H1 (cell line): Measurements from ENCODE around the gene SCN3B. TPM values are rescaled to one million over a fixed set of nuclear protein-coding genes. Genes with fewer than 3 reads are reported as not detected.

ENCODE experiments used
- CTCF ChIA-PET: fragments of 300-600 bp; sonication (Branson Sonifier 250); formaldehyde crosslinking; loops from one replicate; lab custom pipeline; 2021; ENCODE audit not compliant: partially characterized antibody; lab: Charles Lee
- POLR2A ChIA-PET: fragments of 300-600 bp; sonication (Branson Sonifier 250); formaldehyde crosslinking; loops from one replicate; lab custom pipeline; 2021; ENCODE audit warnings: inconsistent platforms; ENCODE audit not compliant: partially characterized antibody; lab: Charles Lee
- DNase-seq, 2 experiments: peaks; one replicate each; pipeline versions ENCODE4 v3.0.0 to v3.0.0-alpha.2; 2010 to 2022; ENCODE audit warnings: low spot score in 2 of 2, low read depth in 1 of 2, mixed read lengths in 1 of 2
- FAIRE-seq: peaks from 2 replicates; lab custom pipeline; 2011; peaks lifted over from hg19 to GRCh38; lab: Jason Lieb, UNC
- H2AFZ ChIP-seq: 2 replicates; pipeline ENCODE4 v1.8.1; 2012; ENCODE audit warnings: low read length, inconsistent platforms
- H2AK5ac ChIP-seq: 2 replicates; pipeline ENCODE4 v1.6.1; 2013; ENCODE audit warnings: low read depth, low read length
- H2BK120ac ChIP-seq: replicated peaks from 2 replicates; pipeline ENCODE3; 2013; ENCODE audit warnings: low read depth, low read length, inconsistent platforms
- H2BK12ac ChIP-seq: 2 replicates; pipeline ENCODE4 v1.6.1; 2013; ENCODE audit warnings: low read depth, low read length
- H2BK15ac ChIP-seq: 2 replicates; pipeline ENCODE4 v1.6.1; 2013; ENCODE audit warnings: low read length
- H2BK20ac ChIP-seq: 2 replicates; pipeline ENCODE4 v1.6.1; 2013; ENCODE audit warnings: low read length
- H2BK5ac ChIP-seq: 2 replicates; pipeline ENCODE4 v1.6.1; 2013; ENCODE audit warnings: low read depth, low read length
- H3K14ac ChIP-seq: 2 replicates; pipeline ENCODE4 v1.6.1; 2013; ENCODE audit warnings: inconsistent platforms; ENCODE audit not compliant: insufficient read length
- H3K18ac ChIP-seq: 2 replicates; pipeline ENCODE4 v1.6.1; 2013; ENCODE audit warnings: low read length; ENCODE audit errors: extremely low read depth
- H3K23ac ChIP-seq: 2 replicates; pipeline ENCODE4 v1.6.1; 2013; ENCODE audit warnings: inconsistent platforms; ENCODE audit not compliant: insufficient read length
- H3K23me2 ChIP-seq: 2 replicates; pipeline ENCODE4 v1.6.1; 2013; ENCODE audit warnings: low read depth, low read length
- H3K27ac ChIP-seq: 2 replicates; pipeline ENCODE4 v1.6.1; 2011; ENCODE audit warnings: low read depth, low read length, inconsistent platforms
- H3K27me3 ChIP-seq, 4 experiments: replicated peaks in 1 of 4; 1 replicate in 1 of 4; 2 replicates in 3 of 4; pipeline versions ENCODE4 v1.6.1 to v1.8.1; 2011 to 2013; ENCODE audit warnings: low read length in 3 of 4, mild to moderate bottlenecking in 3 of 4, inconsistent platforms in 2 of 4, mixed read lengths in 2 of 4, moderate library complexity in 1 of 4; ENCODE audit not compliant: control insufficient read depth in 3 of 4, insufficient read depth in 3 of 4; ENCODE audit errors: extremely low read depth in 1 of 4
- H3K36me3 ChIP-seq, 4 experiments: 2 replicates each; pipeline versions ENCODE4 v1.6.1 to v1.8.1; 2011 to 2013; ENCODE audit warnings: mild to moderate bottlenecking in 4 of 4, low read length in 3 of 4, moderate library complexity in 2 of 4, control low read depth in 1 of 4, inconsistent platforms in 1 of 4; ENCODE audit not compliant: insufficient read depth in 4 of 4, control insufficient read depth in 2 of 4
- H3K4ac ChIP-seq: replicated peaks from 2 replicates; pipeline ENCODE3; 2013; ENCODE audit warnings: low read length, low read depth, mixed read lengths, inconsistent platforms; ENCODE audit not compliant: insufficient read length
- H3K4me1 ChIP-seq, 4 experiments: replicated peaks in 1 of 4; 1 replicate in 1 of 4; 2 replicates in 3 of 4; pipeline versions ENCODE4 v1.6.1 to v1.8.1; 2011 to 2013; ENCODE audit warnings: low read length in 3 of 4, inconsistent platforms in 2 of 4, mixed read lengths in 1 of 4; ENCODE audit not compliant: insufficient read depth in 4 of 4, control insufficient read depth in 3 of 4
- H3K4me2 ChIP-seq, 2 experiments: 2 replicates each; pipeline versions ENCODE4 v1.6.1 to v1.8.1; 2011 to 2013; ENCODE audit warnings: low read depth in 2 of 2, low read length in 2 of 2, control low read depth in 1 of 2, inconsistent platforms in 1 of 2, mild to moderate bottlenecking in 1 of 2; ENCODE audit not compliant: insufficient read depth in 1 of 2
- H3K4me3 ChIP-seq, 4 experiments: fragments of 200-600, 300-600 bp in 1 of 4; sonication (generic), shearing (Covaris generic), sonication (Bioruptor Twin) in 1 of 4; 2 replicates each; pipeline versions ENCODE4 v1.5.1 to v1.8.1; 2011 to 2016; ENCODE audit warnings: low read length in 4 of 4, low read depth in 3 of 4, control low read depth in 2 of 4, inconsistent platforms in 2 of 4, mild to moderate bottlenecking in 2 of 4, mixed read lengths in 1 of 4, moderate library complexity in 1 of 4; ENCODE audit not compliant: insufficient read depth in 2 of 4; ENCODE audit errors: extremely low read depth in 1 of 4
- H3K56ac ChIP-seq: replicated peaks from 2 replicates; pipeline ENCODE3; 2013; ENCODE audit warnings: low read depth, mild to moderate bottlenecking, mixed read lengths, low read length, inconsistent platforms; ENCODE audit not compliant: insufficient read length
- H3K79me1 ChIP-seq: 2 replicates; pipeline ENCODE4 v1.6.1; 2013; ENCODE audit warnings: low read depth, low read length, control low read depth
- H3K79me2 ChIP-seq, 2 experiments: 2 replicates each; pipeline versions ENCODE4 v1.6.1 to v1.8.1; 2012 to 2013; ENCODE audit warnings: low read length in 2 of 2, mild to moderate bottlenecking in 2 of 2, inconsistent platforms in 1 of 2; ENCODE audit not compliant: insufficient read depth in 2 of 2, control insufficient read depth in 1 of 2
- H3K9ac ChIP-seq, 4 experiments: replicated peaks in 1 of 4; 1 replicate in 1 of 4; 2 replicates in 3 of 4; pipeline versions ENCODE4 v1.6.1 to v1.8.1; 2011 to 2013; ENCODE audit warnings: low read depth in 3 of 4, low read length in 3 of 4, control low read depth in 2 of 4, mild to moderate bottlenecking in 2 of 4, moderate library complexity in 2 of 4, inconsistent platforms in 1 of 4; ENCODE audit errors: extremely low read depth in 1 of 4
- H3K9me3 ChIP-seq, 2 experiments: 2 replicates each; pipeline versions ENCODE4 v1.6.1 to v1.8.1; 2012 to 2013; ENCODE audit warnings: mild to moderate bottlenecking in 2 of 2, moderate library complexity in 2 of 2, control low read depth in 1 of 2, inconsistent platforms in 1 of 2, low read depth in 1 of 2, low read length in 1 of 2, mixed read lengths in 1 of 2; ENCODE audit not compliant: insufficient read depth in 2 of 2
- H4K20me1 ChIP-seq, 2 experiments: replicated peaks in 1 of 2; 2 replicates each; pipeline versions ENCODE3 to v1.8.1; 2011 to 2013; ENCODE audit warnings: inconsistent platforms in 2 of 2, low read length in 2 of 2, mild to moderate bottlenecking in 1 of 2; ENCODE audit not compliant: insufficient read depth in 2 of 2, control insufficient read depth in 1 of 2
- H4K5ac ChIP-seq: 2 replicates; pipeline ENCODE4 v1.6.1; 2013; ENCODE audit warnings: low read length, low read depth, mixed read lengths, inconsistent platforms; ENCODE audit not compliant: insufficient read length
- H4K8ac ChIP-seq: 2 replicates; pipeline ENCODE4 v1.8.0; 2013; ENCODE audit warnings: mild to moderate bottlenecking, moderate library complexity, low read length, inconsistent platforms; ENCODE audit not compliant: insufficient read depth; ENCODE audit errors: extremely low read depth
- H4K91ac ChIP-seq: replicated peaks from 2 replicates; pipeline ENCODE3; 2013; ENCODE audit warnings: low read length, mixed read lengths, inconsistent platforms; ENCODE audit not compliant: insufficient read length
- ATF3 ChIP-seq: IDR thresholded peaks from 2 replicates; pipeline ENCODE4 v1.6.1; 2011; ENCODE audit warnings: low read depth, mild to moderate bottlenecking, low read length; ENCODE audit not compliant: insufficient read depth
- CBX8 ChIP-seq: fragments of 300-800, 300-1000 bp; sonication (generic); IDR thresholded peaks from 2 replicates; pipeline ENCODE4 v1.7.1; 2016; ENCODE audit warnings: low read depth, low read length, borderline replicate concordance
- CEBPB ChIP-seq: IDR thresholded peaks from 2 replicates; pipeline ENCODE4 v1.6.1; 2012; ENCODE audit warnings: low read depth, low read length
- EGR1 ChIP-seq: IDR thresholded peaks from 2 replicates; pipeline ENCODE4 v1.6.1; 2011; ENCODE audit warnings: low read depth, low read length, borderline replicate concordance
- EZH2 ChIP-seq: fragments of 200-600 bp; sonication (generic); IDR thresholded peaks from 2 replicates; pipeline ENCODE4 v1.7.1; 2012; ENCODE audit warnings: low read depth, mild to moderate bottlenecking, moderate library complexity, low read length, inconsistent platforms; ENCODE audit not compliant: severe bottlenecking
- HDAC2 ChIP-seq, 2 experiments: fragments of 300-600 bp in 1 of 2; sonication (generic) in 1 of 2; IDR thresholded peaks; 2 replicates each; pipeline ENCODE4 v1.6.1; 2011 to 2012; ENCODE audit warnings: low read depth in 2 of 2, low read length in 2 of 2, mild to moderate bottlenecking in 2 of 2, moderate library complexity in 2 of 2, borderline replicate concordance in 1 of 2, inconsistent platforms in 1 of 2
- KDM1A ChIP-seq: fragments of 200-600, 300-600 bp; sonication (generic); IDR thresholded peaks from 2 replicates; pipeline ENCODE4 v1.7.1; 2016; ENCODE audit warnings: mild to moderate bottlenecking, low read length, borderline replicate concordance
- NRF1 ChIP-seq: IDR thresholded peaks from 2 replicates; pipeline ENCODE4 v1.6.1; 2011; ENCODE audit warnings: mild to moderate bottlenecking, low read depth, low read length, improper control_type of control experiment
- POLR2A ChIP-seq, 2 experiments: IDR thresholded peaks; 1 replicate in 1 of 2; 2 replicates in 1 of 2; pipeline ENCODE4 v1.6.1; 2011; ENCODE audit warnings: low read depth in 2 of 2, low read length in 2 of 2, mild to moderate bottlenecking in 2 of 2; ENCODE audit errors: control extremely low read depth in 1 of 2
- RFX5 ChIP-seq: IDR thresholded peaks from 2 replicates; pipeline ENCODE4 v1.6.1; 2011; ENCODE audit warnings: low read depth, low read length, improper control_type of control experiment, borderline replicate concordance
- WGBS, 2 experiments: shearing (Covaris generic) in 1 of 2; methylation state at CpG; one replicate each; pipeline versions ENCODE4 v1.1.6 to v1.1.7; 2013 to 2015; ENCODE audit warnings: low lambda C conversion rate in 2 of 2, mixed read lengths in 2 of 2, inconsistent platforms in 1 of 2, low coverage in 1 of 2, missing lambda C conversion rate in 1 of 2; ENCODE audit not compliant: insufficient replicate concordance in 2 of 2, insufficient coverage in 1 of 2, insufficient read length in 1 of 2; ENCODE audit errors: extremely low coverage in 1 of 2, missing lambda C conversion rate in 1 of 2; 5-methylcytosine and 5-hydroxymethylcytosine counted together
- polyA plus RNA-seq, 7 experiments: library from polyadenylated mRNA; depleted of rRNA in 3 of 7; stranded (reverse) in 5 of 7; unstranded in 2 of 7; fragments of >200 nt in 5 of 7; fragments of 200-250 nt in 2 of 7; gene quantifications; 1 replicate in 5 of 7; 2 replicates in 1 of 7; 4 replicates in 1 of 7; pipeline versions ENCODE4 v1.2.1 to v1.2.3, GENCODE V29; 2011 to 2013; ENCODE audit warnings: missing spikeins in 2 of 7, mixed read lengths in 2 of 7
- total RNA-seq: library from RNA; stranded (reverse); fragmentation: NEBNext Ultra II Directional; extraction: Animal tissue kit (Norgen Biotek cat#: 25700); gene quantifications from 2 replicates; pipeline ENCODE4 v1.2.1, GENCODE V29; 2021
- TF ChIP-seq, protein P1 (sequence below): IDR thresholded peaks from 2 replicates; pipeline ENCODE4 v1.6.1; 2012; ENCODE audit warnings: inconsistent platforms

The SCN3B gene
- total and polyA plus RNA-seq, 2 of the 8 experiments (the other 6 are each of a cell fraction or from before 2014, with no cell fraction given): 0.67 to 1.1 TPM

DNA sequence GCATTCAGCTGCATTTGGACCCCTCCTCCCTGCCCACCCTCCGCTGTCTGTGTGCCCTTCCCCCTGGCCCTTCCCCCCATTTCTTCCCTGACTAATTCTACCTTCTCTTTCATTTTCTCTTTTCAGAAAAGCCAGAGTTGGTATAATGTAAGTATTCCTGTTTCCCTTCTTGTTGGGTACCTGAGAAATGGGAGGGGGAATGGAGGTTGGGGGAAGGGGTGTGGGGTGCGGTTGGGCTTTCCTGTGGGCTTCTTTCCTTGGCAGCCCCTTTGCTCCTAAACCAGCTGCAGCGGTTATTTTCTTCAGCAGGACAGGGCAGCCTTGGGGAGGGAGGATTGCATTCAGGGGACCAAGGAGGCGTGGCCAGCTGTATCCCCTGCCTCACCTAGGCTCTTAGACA is 70.2 kb downstream of the SCN3B start:
- no peak overlapping the region for H3K9ac ChIP-seq
- H3K4me1 ChIP-seq: peaks cover 0 to 9% (median under 1%) of the 10 kb centered on the region in 4 experiments; a peak in 4 of 7 replicates
- ChIA-PET CTCF (interaction anchor here (0.6 to 2.7 kb wide), 7 partner anchors 7 to 637 kb away, joined by 3 to 13 read pairs (median 4); no protein-coding TSS in a partner anchor), POLR2A (no interaction called here)
- H3K9me3 ChIP-seq: no peaks in the 10 kb centered on the region
- no peak overlapping the region for H3K4me2 ChIP-seq
- H2AK5ac ChIP-seq: no peak overlapping the region
- H2BK15ac ChIP-seq: no peak overlapping the region
- DNase-seq: no peak
- no peak for FAIRE-seq
- H3K4me3 ChIP-seq: no peak overlapping the region
- H2BK20ac ChIP-seq: no peak overlapping the region
- peak overlapping the region; percentile 24; the same call in 1 of the 2 replicates for H2BK5ac ChIP-seq
- H3K36me3 ChIP-seq: no peaks in the 10 kb centered on the region; a peak in 1 of 8 replicates
- no peak overlapping the region for H3K27ac ChIP-seq
- H3K79me2 ChIP-seq: no peaks in the 10 kb centered on the region
- H4K20me1 ChIP-seq: peaks cover 0 to 7% of the 10 kb centered on the region in 2 experiments
- H4K91ac ChIP-seq: no peak overlapping the region
- no peak overlapping the region for H3K4ac ChIP-seq
- H3K23ac ChIP-seq: no peak overlapping the region
- no peak overlapping the region for H3K18ac ChIP-seq
- H2BK120ac ChIP-seq: no peak overlapping the region
- 90% methylated on average over 3 of the region's 4 CpGs; no CpG with 5 or more reads in 1 of the 2 experiments for WGBS, 2 experiments
- H3K14ac ChIP-seq: no peak overlapping the region
- peaks cover 5% of the 10 kb centered on the region; the same call in 1 of the 2 replicates for H3K79me1 ChIP-seq
- H3K27me3 ChIP-seq: no peaks in the 10 kb centered on the region; a peak in 1 of 7 replicates
- no peak overlapping the region for H3K56ac ChIP-seq
- H4K8ac ChIP-seq: no peak overlapping the region
- TF ChIP-seq EZH2 (no peak), HDAC2 (IDR thresholded peaks at IDR 0.05; ENCODE audit: borderline replicate concordance in 1 of 2, low read depth in 2 of 2, low read length in 2 of 2) (no peak), EGR1 (no peak), RFX5 (no peak), POLR2A (IDR thresholded peaks at IDR 0.05; ENCODE audit: control extremely low read depth in 1 of 2, low read depth in 2 of 2, low read length in 2 of 2) (no peak), KDM1A (no peak), ATF3 (no peak), NRF1 (no peak), CEBPB (no peak), CBX8 (no peak)
- TF ChIP-seq, protein P1, sequence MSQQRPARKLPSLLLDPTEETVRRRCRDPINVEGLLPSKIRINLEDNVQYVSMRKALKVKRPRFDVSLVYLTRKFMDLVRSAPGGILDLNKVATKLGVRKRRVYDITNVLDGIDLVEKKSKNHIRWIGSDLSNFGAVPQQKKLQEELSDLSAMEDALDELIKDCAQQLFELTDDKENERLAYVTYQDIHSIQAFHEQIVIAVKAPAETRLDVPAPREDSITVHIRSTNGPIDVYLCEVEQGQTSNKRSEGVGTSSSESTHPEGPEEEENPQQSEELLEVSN: no peak
- H4K5ac ChIP-seq: no peak overlapping the region
- peaks cover 4% of the 10 kb centered on the region; the same call in 1 of the 2 replicates for H3K23me2 ChIP-seq
- H2BK12ac ChIP-seq: 0 out of 2 replicates have a peak overlapping the region, but pooled peaks have one; percentile 17
- no peak overlapping the region for H2AFZ ChIP-seq
